Thyroid gland (tissue), 4 donors: ENCODE measurements around the gene SLC38A11.

Experiments
- POLR2A ChIP-seq, 2 donors: fragments of 450-650 bp; IDR thresholded peaks; one replicate each; pipeline ENCODE4 v1.6.1; 2017; ENCODE audit warnings: antibody characterized with exemption in 2 of 2, mild to moderate bottlenecking in 2 of 2, moderate library complexity in 1 of 2
- TF ChIP-seq, protein P1 (sequence below), 6 experiments: fragments of 200-600 bp in 3 of 6; fragments of 450-650 bp in 3 of 6; sonication (generic) in 3 of 6; IDR thresholded peaks; one replicate each; pipeline ENCODE4 v1.5.1; 2016 to 2019; ENCODE audit warnings: antibody characterized with exemption in 6 of 6, mild to moderate bottlenecking in 2 of 6, inconsistent platforms in 1 of 6, moderate library complexity in 1 of 6

DNA sequence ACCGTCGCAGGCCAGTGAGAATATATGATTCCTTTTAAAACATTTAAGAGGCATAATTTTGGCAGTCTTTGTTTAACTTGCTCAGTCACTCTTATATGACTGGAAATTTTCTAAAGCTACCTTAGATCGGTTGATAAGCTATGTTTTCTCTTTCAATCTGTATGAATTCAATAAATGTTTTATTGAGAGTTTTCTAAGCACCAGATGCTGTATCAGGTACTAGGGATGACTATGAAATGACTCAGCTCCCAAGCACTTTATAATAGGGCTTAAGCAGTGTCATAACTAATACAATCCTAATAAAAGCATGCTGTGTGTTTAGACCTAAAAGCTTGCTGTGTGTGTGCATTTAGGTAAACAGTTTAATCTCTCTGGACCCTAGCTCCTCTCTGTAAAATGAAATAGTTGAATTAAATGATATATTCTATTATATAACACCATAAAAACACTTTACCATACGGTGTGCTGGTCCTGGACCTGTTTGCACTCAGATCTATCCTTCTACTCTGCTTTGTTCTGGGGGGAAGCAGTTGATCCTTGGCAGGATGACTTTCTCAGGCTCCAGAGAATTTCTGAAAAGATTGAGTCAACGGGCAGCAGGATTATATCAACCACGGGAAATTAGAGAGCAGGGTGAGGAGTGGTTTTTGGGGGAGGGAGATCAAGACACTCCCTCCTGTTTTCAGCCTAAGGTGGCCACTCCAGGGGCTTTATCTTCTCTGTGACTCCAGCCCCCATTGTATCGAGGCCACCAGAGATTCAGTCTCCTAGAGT, 26.1 kb upstream of the SLC38A11 start:
- TF ChIP-seq, protein P1, sequence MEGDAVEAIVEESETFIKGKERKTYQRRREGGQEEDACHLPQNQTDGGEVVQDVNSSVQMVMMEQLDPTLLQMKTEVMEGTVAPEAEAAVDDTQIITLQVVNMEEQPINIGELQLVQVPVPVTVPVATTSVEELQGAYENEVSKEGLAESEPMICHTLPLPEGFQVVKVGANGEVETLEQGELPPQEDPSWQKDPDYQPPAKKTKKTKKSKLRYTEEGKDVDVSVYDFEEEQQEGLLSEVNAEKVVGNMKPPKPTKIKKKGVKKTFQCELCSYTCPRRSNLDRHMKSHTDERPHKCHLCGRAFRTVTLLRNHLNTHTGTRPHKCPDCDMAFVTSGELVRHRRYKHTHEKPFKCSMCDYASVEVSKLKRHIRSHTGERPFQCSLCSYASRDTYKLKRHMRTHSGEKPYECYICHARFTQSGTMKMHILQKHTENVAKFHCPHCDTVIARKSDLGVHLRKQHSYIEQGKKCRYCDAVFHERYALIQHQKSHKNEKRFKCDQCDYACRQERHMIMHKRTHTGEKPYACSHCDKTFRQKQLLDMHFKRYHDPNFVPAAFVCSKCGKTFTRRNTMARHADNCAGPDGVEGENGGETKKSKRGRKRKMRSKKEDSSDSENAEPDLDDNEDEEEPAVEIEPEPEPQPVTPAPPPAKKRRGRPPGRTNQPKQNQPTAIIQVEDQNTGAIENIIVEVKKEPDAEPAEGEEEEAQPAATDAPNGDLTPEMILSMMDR (IDR thresholded peaks at IDR 0.05) = no peak
- TF ChIP-seq POLR2A (IDR thresholded peaks at IDR 0.05) = no peak
